HUES64 (cell line): Measurements from ENCODE around the gene FLNC. TPM values are rescaled to one million over a fixed set of nuclear protein-coding genes. Genes with fewer than 3 reads are reported as not detected.

ENCODE experiments used
- H3K27ac ChIP-seq: 2 replicates; pipeline ENCODE4 v1.7.0; 2013; ENCODE audit warnings: low read depth, low read length, inconsistent platforms
- H3K27me3 ChIP-seq: 2 replicates; pipeline ENCODE4 v1.6.1; 2013; ENCODE audit warnings: mild to moderate bottlenecking, low read length; ENCODE audit not compliant: insufficient read depth
- H3K36me3 ChIP-seq: 2 replicates; pipeline ENCODE4 v1.6.1; 2013; ENCODE audit warnings: mild to moderate bottlenecking, low read length; ENCODE audit not compliant: insufficient read depth
- H3K4me1 ChIP-seq: 2 replicates; pipeline ENCODE4 v1.6.1; 2013; ENCODE audit warnings: mild to moderate bottlenecking, low read length, moderate library complexity; ENCODE audit not compliant: insufficient read depth
- H3K4me3 ChIP-seq: 2 replicates; pipeline ENCODE4 v1.5.1; 2013; ENCODE audit warnings: mild to moderate bottlenecking, low read length, moderate library complexity
- H3K9ac ChIP-seq: 2 replicates; pipeline ENCODE4 v1.6.1; 2013; ENCODE audit warnings: mild to moderate bottlenecking, low read depth, low read length
- H3K9me3 ChIP-seq: 2 replicates; pipeline ENCODE4 v1.6.1; 2013; ENCODE audit warnings: low read depth, low read length; ENCODE audit not compliant: insufficient read depth
- WGBS: fragments of 150-250, 120-280 bp; methylation state at CpG from one replicate; pipeline ENCODE4 v1.1.7; 2013; ENCODE audit warnings: missing lambda C conversion rate; 5-methylcytosine and 5-hydroxymethylcytosine counted together
- polyA plus RNA-seq, 2 experiments: library from polyadenylated mRNA; stranded (reverse); fragments of 50-300 nt; gene quantifications; one replicate each; pipeline ENCODE4 v1.2.3, GENCODE V29; 2013

FLNC gene, protein sequence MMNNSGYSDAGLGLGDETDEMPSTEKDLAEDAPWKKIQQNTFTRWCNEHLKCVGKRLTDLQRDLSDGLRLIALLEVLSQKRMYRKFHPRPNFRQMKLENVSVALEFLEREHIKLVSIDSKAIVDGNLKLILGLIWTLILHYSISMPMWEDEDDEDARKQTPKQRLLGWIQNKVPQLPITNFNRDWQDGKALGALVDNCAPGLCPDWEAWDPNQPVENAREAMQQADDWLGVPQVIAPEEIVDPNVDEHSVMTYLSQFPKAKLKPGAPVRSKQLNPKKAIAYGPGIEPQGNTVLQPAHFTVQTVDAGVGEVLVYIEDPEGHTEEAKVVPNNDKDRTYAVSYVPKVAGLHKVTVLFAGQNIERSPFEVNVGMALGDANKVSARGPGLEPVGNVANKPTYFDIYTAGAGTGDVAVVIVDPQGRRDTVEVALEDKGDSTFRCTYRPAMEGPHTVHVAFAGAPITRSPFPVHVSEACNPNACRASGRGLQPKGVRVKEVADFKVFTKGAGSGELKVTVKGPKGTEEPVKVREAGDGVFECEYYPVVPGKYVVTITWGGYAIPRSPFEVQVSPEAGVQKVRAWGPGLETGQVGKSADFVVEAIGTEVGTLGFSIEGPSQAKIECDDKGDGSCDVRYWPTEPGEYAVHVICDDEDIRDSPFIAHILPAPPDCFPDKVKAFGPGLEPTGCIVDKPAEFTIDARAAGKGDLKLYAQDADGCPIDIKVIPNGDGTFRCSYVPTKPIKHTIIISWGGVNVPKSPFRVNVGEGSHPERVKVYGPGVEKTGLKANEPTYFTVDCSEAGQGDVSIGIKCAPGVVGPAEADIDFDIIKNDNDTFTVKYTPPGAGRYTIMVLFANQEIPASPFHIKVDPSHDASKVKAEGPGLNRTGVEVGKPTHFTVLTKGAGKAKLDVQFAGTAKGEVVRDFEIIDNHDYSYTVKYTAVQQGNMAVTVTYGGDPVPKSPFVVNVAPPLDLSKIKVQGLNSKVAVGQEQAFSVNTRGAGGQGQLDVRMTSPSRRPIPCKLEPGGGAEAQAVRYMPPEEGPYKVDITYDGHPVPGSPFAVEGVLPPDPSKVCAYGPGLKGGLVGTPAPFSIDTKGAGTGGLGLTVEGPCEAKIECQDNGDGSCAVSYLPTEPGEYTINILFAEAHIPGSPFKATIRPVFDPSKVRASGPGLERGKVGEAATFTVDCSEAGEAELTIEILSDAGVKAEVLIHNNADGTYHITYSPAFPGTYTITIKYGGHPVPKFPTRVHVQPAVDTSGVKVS (N-terminal part only)
- polyA plus RNA-seq (2013, experiment 1 of 2), result 13.6 TPM
- 13.6 TPM for polyA plus RNA-seq (2013, experiment 2 of 2)

- H3K27ac ChIP-seq, result peak within 1 kb of the TSS; percentile 51; the same call in 1 of the 2 replicates
- H3K4me3 ChIP-seq, result peak within 1 kb of the TSS; percentile 79
- H3K36me3 ChIP-seq, result peaks cover 6% of the 10 kb centered on the region; the same call in 1 of the 2 replicates
- peaks cover 35% of the 10 kb centered on the region for H3K4me1 ChIP-seq
- H3K27me3 ChIP-seq, result peaks cover 21% of the 10 kb centered on the region
- no peaks in the 10 kb centered on the region for H3K9me3 ChIP-seq
- under 1% methylated on average over 109 of the region's 109 CpGs for WGBS
- H3K9ac ChIP-seq, result peak within 1 kb of the TSS; percentile 57
Measured at GRCh38 chr7:128830231-128831177, at the start of gene FLNC. FLNC (plus strand) TSS chr7:128830406; CDS start chr7:128830638, 232 bp downstream.

- Histone ChIP-seq H3K27me3 (no peaks in the 10 kb centered on the region), H3K9me3 (peaks cover 9% of the 10 kb centered on the region; the same call in 1 of the 2 replicates), H3K4me1 (peaks cover 5% of the 10 kb centered on the region; the same call in 1 of the 2 replicates), H3K4me3 (no peak overlapping the region), H3K9ac (no peak overlapping the region), H3K36me3 (no peaks in the 10 kb centered on the region), H3K27ac (no peak overlapping the region)
- 93% methylated on average over 5 of the region's 5 CpGs for WGBS
Measured at GRCh38 chr7:128781126-128781525, 49.1 kb upstream of the FLNC start.

- Histone ChIP-seq H3K9me3 (peaks cover 9% of the 10 kb centered on the region; the same call in 1 of the 2 replicates), H3K9ac (no peak overlapping the region), H3K27me3 (no peaks in the 10 kb centered on the region), H3K4me1 (peaks cover 5% of the 10 kb centered on the region; the same call in 1 of the 2 replicates), H3K4me3 (no peak overlapping the region), H3K36me3 (no peaks in the 10 kb centered on the region), H3K27ac (no peak overlapping the region)
- WGBS, result 87% methylated on average over 3 of the region's 3 CpGs
Measured at GRCh38 chr7:128781851-128782250, 48.4 kb upstream of the FLNC start.

DNA sequence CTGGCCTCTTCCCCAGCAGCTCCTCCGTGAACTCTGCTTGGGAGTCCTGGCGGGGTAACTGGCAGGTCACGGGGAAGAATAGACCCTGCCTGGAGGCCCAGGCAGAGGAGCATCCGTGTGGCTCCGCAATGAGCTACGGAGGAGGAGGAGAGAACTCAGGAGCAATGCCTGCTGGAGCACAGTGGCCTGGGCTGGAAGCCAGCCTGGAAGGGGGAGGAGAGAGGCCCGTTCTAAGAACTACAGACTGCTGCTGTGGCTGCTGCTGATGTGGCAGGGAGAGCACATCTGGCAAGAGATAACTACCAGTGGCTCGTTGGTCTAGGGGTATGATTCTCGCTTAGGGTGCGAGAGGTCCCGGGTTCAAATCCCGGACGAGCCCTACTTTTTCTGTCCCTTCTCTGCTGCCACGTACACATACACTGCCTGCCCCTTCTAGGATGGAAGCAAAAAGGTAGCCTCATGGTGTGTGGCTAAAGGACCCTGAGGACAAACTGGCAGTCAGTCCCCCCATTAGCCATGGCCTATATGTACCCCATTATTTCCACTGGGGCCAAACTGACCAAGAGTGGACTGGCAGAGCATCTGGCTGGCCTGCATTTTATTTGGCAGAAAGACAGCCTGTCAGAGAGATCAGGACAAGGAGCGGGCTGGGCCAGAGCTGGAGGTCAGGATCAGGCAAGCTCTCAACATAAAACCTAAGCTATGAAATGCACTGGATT, 46.9 kb upstream of the FLNC start:
- WGBS, result 16% methylated on average over 15 of the region's 15 CpGs
- peaks cover 5% of the 10 kb centered on the region; the same call in 1 of the 2 replicates for H3K4me1 ChIP-seq

DNA sequence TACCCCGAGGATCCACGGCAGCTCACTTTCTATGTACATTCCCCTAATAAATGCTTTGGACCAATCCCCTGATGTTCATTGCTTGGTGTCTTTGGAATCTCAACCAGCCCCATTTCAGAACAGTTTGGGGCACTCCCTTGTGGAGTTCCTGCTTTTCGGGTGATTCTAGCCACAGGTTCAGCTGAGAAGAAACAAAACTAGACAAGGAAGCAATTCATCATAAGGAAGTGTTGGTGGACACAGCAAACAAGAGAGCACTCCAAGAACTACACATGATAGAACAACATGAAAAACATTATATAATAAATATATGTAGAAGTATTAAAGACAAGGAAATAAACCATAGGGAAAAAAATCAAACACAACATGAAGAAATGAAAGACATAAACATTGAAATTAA, 44.5 kb upstream of the FLNC start:
- peaks cover 5% of the 10 kb centered on the region; the same call in 1 of the 2 replicates for H3K4me1 ChIP-seq
- no peak overlapping the region for H3K4me3 ChIP-seq
- 88% methylated on average over 3 of the region's 3 CpGs for WGBS
- H3K27me3 ChIP-seq, result 0 out of 2 replicates have a peak, but pooled peaks cover 5% of the 10 kb centered on the region
- H3K9me3 ChIP-seq, result no peaks in the 10 kb centered on the region
- no peak overlapping the region for H3K9ac ChIP-seq
- H3K36me3 ChIP-seq, result no peaks in the 10 kb centered on the region
- no peak overlapping the region for H3K27ac ChIP-seq

More for the DNA sequence above, 46.9 kb upstream of the FLNC start:
- peak overlapping the region; percentile 58 for H3K4me3 ChIP-seq
- H3K27ac ChIP-seq, result no peak overlapping the region
- no peaks in the 10 kb centered on the region for H3K9me3 ChIP-seq
- H3K9ac ChIP-seq, result peak overlapping the region; percentile 31; the same call in 1 of the 2 replicates
- no peaks in the 10 kb centered on the region for H3K36me3 ChIP-seq
- no peaks in the 10 kb centered on the region for H3K27me3 ChIP-seq

DNA sequence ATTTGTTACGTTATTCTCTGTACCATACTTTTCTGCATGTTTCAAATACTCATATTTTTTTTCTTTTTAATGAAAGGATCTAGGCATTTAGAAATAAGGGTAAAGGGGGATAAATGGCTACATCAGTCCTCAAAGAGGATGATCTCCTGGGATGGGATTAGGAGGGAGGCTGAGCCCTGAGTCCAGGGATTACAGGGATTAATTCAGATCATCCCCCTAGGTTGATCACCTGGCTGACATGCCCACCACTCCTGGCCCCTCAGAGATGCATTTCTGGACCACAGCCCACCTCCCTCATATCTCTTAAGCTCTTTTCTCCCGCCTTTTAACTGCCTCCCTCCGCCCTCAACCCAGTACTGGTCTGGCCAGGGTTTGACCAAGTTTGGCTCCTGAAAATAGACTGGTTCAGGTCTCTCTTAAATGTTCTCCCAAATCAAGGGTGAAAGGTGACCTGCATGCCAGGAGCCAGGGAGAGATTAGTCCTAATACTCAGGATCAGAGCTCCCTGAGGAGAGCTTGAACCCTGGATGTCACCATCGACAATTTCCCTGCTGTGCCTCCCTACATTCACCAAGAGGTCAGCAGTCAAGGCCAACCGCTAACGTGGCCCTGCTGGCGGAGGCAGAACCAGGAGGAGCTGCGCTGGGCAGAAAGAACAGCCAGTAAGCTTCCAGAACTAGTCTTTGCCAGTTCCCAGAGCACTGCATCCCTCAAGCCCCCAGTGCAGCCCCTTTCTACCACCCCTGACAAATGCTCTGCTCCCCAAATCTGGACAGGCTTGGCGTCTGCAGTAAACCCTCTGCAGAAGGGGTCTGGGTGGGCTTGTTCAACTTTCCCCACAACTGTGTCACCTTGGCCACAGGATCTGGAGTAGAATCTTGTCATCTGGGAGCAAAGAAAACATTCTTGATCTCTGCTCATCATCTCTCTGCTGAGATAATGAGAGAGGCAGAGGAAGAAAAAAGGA, 41.5 kb upstream of the FLNC start:
- no peaks in the 10 kb centered on the region for H3K36me3 ChIP-seq
- WGBS, result 79% methylated on average over 9 of the region's 9 CpGs
- 0 out of 2 replicates have a peak, but pooled peaks cover 5% of the 10 kb centered on the region for H3K27me3 ChIP-seq
- H3K9me3 ChIP-seq, result no peaks in the 10 kb centered on the region
- H3K27ac ChIP-seq, result no peak overlapping the region
- no peak overlapping the region for H3K9ac ChIP-seq
- peaks cover 7% of the 10 kb centered on the region; the same call in 1 of the 2 replicates for H3K4me1 ChIP-seq
- no peak overlapping the region for H3K4me3 ChIP-seq

DNA sequence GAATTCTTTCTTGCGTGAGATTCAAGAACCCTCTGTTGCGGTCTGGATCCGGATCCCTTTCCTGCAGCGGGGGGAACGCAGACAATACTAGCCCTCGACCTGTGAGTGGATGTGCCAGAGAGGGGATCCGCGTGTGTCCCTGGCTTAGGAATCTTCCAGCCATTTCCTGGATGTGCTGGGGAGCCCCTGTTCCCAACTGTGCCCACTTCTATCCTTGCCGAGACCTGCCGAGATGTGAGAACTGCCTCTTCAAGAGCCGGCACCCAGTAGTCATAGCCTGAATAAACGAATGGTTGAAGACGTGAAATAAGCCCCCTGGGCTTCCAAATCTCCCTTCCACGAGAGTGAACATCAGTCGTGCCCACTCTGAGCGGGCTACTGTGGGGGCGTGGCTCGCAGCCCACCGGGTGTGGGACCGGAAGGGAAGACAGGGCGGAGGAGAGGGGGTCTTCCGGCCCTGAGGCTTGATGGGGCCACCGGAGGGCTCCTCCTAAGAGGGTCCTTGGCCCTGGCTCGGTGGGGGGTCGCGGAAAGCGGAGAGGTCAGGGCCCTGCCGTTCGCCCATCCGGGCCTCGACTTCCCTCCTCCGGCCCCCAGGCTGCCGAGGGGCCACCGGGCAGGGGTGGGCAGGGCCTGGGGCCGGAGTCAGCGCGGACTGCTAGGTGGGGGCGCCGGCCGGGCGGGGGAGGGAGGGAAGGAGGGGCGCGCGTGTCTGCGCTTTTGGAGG, 39.7 kb upstream of the FLNC start:
- no peaks in the 10 kb centered on the region for H3K9me3 ChIP-seq
- 10% methylated on average over 45 of the region's 45 CpGs for WGBS
- peaks cover 16% of the 10 kb centered on the region; the same call in 1 of the 2 replicates for H3K4me1 ChIP-seq
- 0 out of 2 replicates have a peak, but pooled peaks cover 5% of the 10 kb centered on the region for H3K27me3 ChIP-seq
- peaks cover 12% of the 10 kb centered on the region for H3K36me3 ChIP-seq
- H3K9ac ChIP-seq, result no peak overlapping the region
- no peak overlapping the region for H3K27ac ChIP-seq
- peak overlapping the region; percentile 93 for H3K4me3 ChIP-seq
